MM.1S (cell line): Measurements from ENCODE around the gene RPL21.

Experiments used
- CTCF ChIP-seq: fragments of 300-600 bp; sonication (generic); IDR thresholded peaks from 2 replicates; pipeline ENCODE4 v1.5.1; 2016; ENCODE audit warnings: antibody characterized with exemption, low read length, mixed read lengths
- EZH2 ChIP-seq: fragments of 300-600 bp; sonication (generic); optimal IDR thresholded peaks from 2 replicates; pipeline ENCODE3; 2017; ENCODE audit warnings: low read depth, mild to moderate bottlenecking, antibody characterized with exemption, low read length, mixed read lengths
- EZH2phosphoT487 ChIP-seq: fragments of 300-600 bp; sonication (generic); IDR thresholded peaks from 2 replicates; pipeline ENCODE4 v1.6.1; 2018; ENCODE audit warnings: antibody characterized with exemption, low read length

GRCh38 chr13:27211271-27211670, 40.1 kb upstream of the RPL21 start:
- TF ChIP-seq CTCF = no peak
- no peak for TF ChIP-seq EZH2phosphoT487
- no peak for TF ChIP-seq EZH2
